ENCODE measurements around the gene SPPL2A.
"Not testable (repeated sequence)": the region's sequence is repeated elsewhere in the genome, so short reads cannot be mapped to it uniquely, and the experiment has no call there.

- TF ChIP-seq, protein P1, sequence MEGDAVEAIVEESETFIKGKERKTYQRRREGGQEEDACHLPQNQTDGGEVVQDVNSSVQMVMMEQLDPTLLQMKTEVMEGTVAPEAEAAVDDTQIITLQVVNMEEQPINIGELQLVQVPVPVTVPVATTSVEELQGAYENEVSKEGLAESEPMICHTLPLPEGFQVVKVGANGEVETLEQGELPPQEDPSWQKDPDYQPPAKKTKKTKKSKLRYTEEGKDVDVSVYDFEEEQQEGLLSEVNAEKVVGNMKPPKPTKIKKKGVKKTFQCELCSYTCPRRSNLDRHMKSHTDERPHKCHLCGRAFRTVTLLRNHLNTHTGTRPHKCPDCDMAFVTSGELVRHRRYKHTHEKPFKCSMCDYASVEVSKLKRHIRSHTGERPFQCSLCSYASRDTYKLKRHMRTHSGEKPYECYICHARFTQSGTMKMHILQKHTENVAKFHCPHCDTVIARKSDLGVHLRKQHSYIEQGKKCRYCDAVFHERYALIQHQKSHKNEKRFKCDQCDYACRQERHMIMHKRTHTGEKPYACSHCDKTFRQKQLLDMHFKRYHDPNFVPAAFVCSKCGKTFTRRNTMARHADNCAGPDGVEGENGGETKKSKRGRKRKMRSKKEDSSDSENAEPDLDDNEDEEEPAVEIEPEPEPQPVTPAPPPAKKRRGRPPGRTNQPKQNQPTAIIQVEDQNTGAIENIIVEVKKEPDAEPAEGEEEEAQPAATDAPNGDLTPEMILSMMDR (IDR thresholded peaks at IDR 0.05): not testable (repeated sequence)
- TF ChIP-seq EZH2 (IDR thresholded peaks at IDR 0.05): not testable (repeated sequence)
Measured at GRCh38 chr15:50812181-50812506, 46.6 kb upstream of the SPPL2A start.

All from neural progenitor cell (in vitro differentiated cells).